CD4-positive, alpha-beta T cell treated with Interleukin-15 for 1 hour (primary cell): Measurements from ENCODE around the gene KRTAP9-8.
"Not testable (repeated sequence)": the region's sequence is repeated elsewhere in the genome, so short reads cannot be mapped to it uniquely, and the experiment has no call there.

Experiments used
- DNase-seq: peaks from one replicate; pipeline ENCODE4 v3.0.0-alpha.2; 2020

The KRTAP9-8 gene

GRCh38 chr17:41237949-41238437 is at the start of gene KRTAP9-8:
Gene KRTAP9-8, plus strand, starts transcription at chr17:41237999. Its CDS starts 53 bp downstream, at chr17:41238052.
- not testable (repeated sequence) for DNase-seq

- DNase-seq, result not testable (repeated sequence)
Measured at GRCh38 chr17:41189837-41190318, 47.9 kb upstream of the KRTAP9-8 start, which contains the start of gene KRTAP9-1. Gene KRTAP9-1, plus strand, starts transcription at chr17:41189887. Its CDS starts 0 bp downstream, at chr17:41189887.

- no peak for DNase-seq
Measured at GRCh38 chr17:41190328-41190727, 47.5 kb upstream of the KRTAP9-8 start.

GRCh38 chr17:41196068-41196467 is 41.7 kb upstream of the KRTAP9-8 start:
- DNase-seq, result no peak

- DNase-seq, result no peak
Measured at GRCh38 chr17:41199421-41200078, 38.2 kb upstream of the KRTAP9-8 start.

GRCh38 chr17:41211845-41212466 is 25.8 kb upstream of the KRTAP9-8 start:
- DNase-seq, result no peak

GRCh38 chr17:41212524-41213169 is 25.2 kb upstream of the KRTAP9-8 start:
- DNase-seq, result no peak

GRCh38 chr17:41215681-41216080 is 22.1 kb upstream of the KRTAP9-8 start:
- no peak for DNase-seq

GRCh38 chr17:41223821-41224220 is 14.0 kb upstream of the KRTAP9-8 start:
- no peak for DNase-seq

- no peak for DNase-seq
Measured at GRCh38 chr17:41226051-41226450, 11.7 kb upstream of the KRTAP9-8 start.

GRCh38 chr17:41226598-41227095 is 11.2 kb upstream of the KRTAP9-8 start, which contains the start of gene KRTAP9-2:
Gene KRTAP9-2, plus strand, starts transcription at chr17:41226648. Its CDS starts 7 bp downstream, at chr17:41226655.
- not testable (repeated sequence) for DNase-seq

GRCh38 chr17:41230094-41230493 is 7.7 kb upstream of the KRTAP9-8 start:
- no peak for DNase-seq

- no peak for DNase-seq
Measured at GRCh38 chr17:41231731-41232130, 6.1 kb upstream of the KRTAP9-8 start.

- not testable (repeated sequence) for DNase-seq
Measured at GRCh38 chr17:41232399-41233105, 5.2 kb upstream of the KRTAP9-8 start, which contains the start of gene KRTAP9-3. Gene KRTAP9-3, plus strand, starts transcription at chr17:41232449. Its CDS starts 53 bp downstream, at chr17:41232502.

GRCh38 chr17:41237116-41237515 is 683 bp upstream of the KRTAP9-8 start:
- not testable (repeated sequence) for DNase-seq

- DNase-seq, result not testable (repeated sequence)
Measured at GRCh38 chr17:41246995-41247787, 9.4 kb downstream of the KRTAP9-8 start.

- DNase-seq, result not testable (repeated sequence)
Measured at GRCh38 chr17:41249637-41250240, 11.9 kb downstream of the KRTAP9-8 start, which contains the start of gene KRTAP9-4. Gene KRTAP9-4, plus strand, starts transcription at chr17:41249687. Its CDS starts 34 bp downstream, at chr17:41249721.

GRCh38 chr17:41251261-41251660 is 13.5 kb downstream of the KRTAP9-8 start:
- no peak for DNase-seq

GRCh38 chr17:41254861-41255260 is 17.1 kb downstream of the KRTAP9-8 start:
- no peak for DNase-seq

GRCh38 chr17:41255381-41256290 is 17.8 kb downstream of the KRTAP9-8 start, which contains the start of gene KRTAP9-9:
Gene KRTAP9-9, plus strand, starts transcription at chr17:41255384.
- not testable (repeated sequence) for DNase-seq
